HepG2 (cell line): ENCODE results near the gene ACSF3. TPM values are rescaled to one million over a fixed set of nuclear protein-coding genes. Genes with fewer than 3 reads are reported as not detected.
A peak's percentile ranks its signal among the peaks of the same experiment; 100 is the strongest.

Experiments used
- ATF7-NPFF ChIP-seq: sonication (generic); formaldehyde crosslinking; IDR thresholded peaks from 2 replicates; pipeline ENCODE4 v1.8.1; 2023; ENCODE audit warnings: mild to moderate bottlenecking, low read depth, missing genetic modification reagents, moderate library complexity
- GATAD2A ChIP-seq: IDR thresholded peaks from 2 replicates; pipeline ENCODE4 v1.6.1; 2016
- KDM5B ChIP-seq: sonication (generic); formaldehyde crosslinking; IDR thresholded peaks from 2 replicates; pipeline ENCODE4 v1.4.0; 2020; ENCODE audit warnings: missing genetic modification reagents, mild to moderate bottlenecking, borderline replicate concordance
- LBX2 ChIP-seq: sonication (generic); formaldehyde crosslinking; IDR thresholded peaks from 2 replicates; pipeline ENCODE4 v1.5.0; 2020; ENCODE audit warnings: missing genetic modification reagents, mild to moderate bottlenecking, borderline replicate concordance
- MAFF ChIP-seq: IDR thresholded peaks from 2 replicates; pipeline ENCODE4 v1.6.1; 2011; ENCODE audit warnings: low read depth, low read length, improper control_type of control experiment
- NR2F6 ChIP-seq, 2 experiments: IDR thresholded peaks; 2 replicates each; pipeline ENCODE4 v1.6.1; 2016; ENCODE audit warnings: antibody characterized with exemption in 1 of 2, mild to moderate bottlenecking in 1 of 2
- PTBP1 ChIP-seq: fragments of 200-400 bp; formaldehyde crosslinking; IDR thresholded peaks from 2 replicates; pipeline ENCODE4 v1.6.1; 2018; ENCODE audit warnings: low read length, low read depth; ENCODE audit not compliant: poor library complexity, severe bottlenecking
- RXRB ChIP-seq: IDR thresholded peaks from 2 replicates; pipeline ENCODE4 v1.6.1; 2016; ENCODE audit warnings: borderline replicate concordance, missing genetic modification reagents, missing compliant biosample characterization
- SIN3A ChIP-seq: IDR thresholded peaks from 2 replicates; pipeline ENCODE4 v1.6.1; 2011; ENCODE audit warnings: low read depth, mild to moderate bottlenecking, control low read depth, low read length, borderline replicate concordance
- SNRNP70 ChIP-seq: fragments of 200-400 bp; formaldehyde crosslinking; IDR thresholded peaks from 2 replicates; pipeline ENCODE4 v1.6.1; 2017; ENCODE audit warnings: mild to moderate bottlenecking, low read depth, low read length, moderate library complexity
- SRF ChIP-seq: IDR thresholded peaks from 2 replicates; pipeline ENCODE4 v1.6.1; 2011; ENCODE audit warnings: mild to moderate bottlenecking, low read depth, low read length, moderate library complexity
- TEAD3 ChIP-seq: optimal IDR thresholded peaks from 2 replicates; pipeline ENCODE3; 2016; ENCODE audit warnings: borderline replicate concordance
- TOE1 ChIP-seq: sonication (generic); formaldehyde crosslinking; IDR thresholded peaks from 2 replicates; pipeline ENCODE4 v1.4.0; 2020; ENCODE audit warnings: mild to moderate bottlenecking, missing genetic modification reagents
- ZBTB20 ChIP-seq: sonication (generic); formaldehyde crosslinking; IDR thresholded peaks from 2 replicates; pipeline ENCODE4 v1.8.1; 2023; ENCODE audit warnings: missing genetic modification reagents, low read depth, mild to moderate bottlenecking, borderline replicate concordance
- ZMYM2 ChIP-seq: sonication (generic); formaldehyde crosslinking; IDR thresholded peaks from 2 replicates; pipeline ENCODE4 v1.8.0; 2022; ENCODE audit warnings: mild to moderate bottlenecking, missing genetic modification reagents
- ZNF20 ChIP-seq: sonication (generic); formaldehyde crosslinking; IDR thresholded peaks from 2 replicates; pipeline ENCODE4 v1.4.0; 2020; ENCODE audit warnings: mild to moderate bottlenecking, moderate library complexity, missing genetic modification reagents
- ZNF251 ChIP-seq: sonication (generic); formaldehyde crosslinking; IDR thresholded peaks from 2 replicates; pipeline ENCODE4 v1.9.0; 2021; ENCODE audit warnings: mild to moderate bottlenecking, missing genetic modification reagents
- ZNF260 ChIP-seq: sonication (generic); formaldehyde crosslinking; IDR thresholded peaks from 2 replicates; pipeline ENCODE4 v1.4.0; 2020; ENCODE audit warnings: missing genetic modification reagents, low read depth, mild to moderate bottlenecking, borderline replicate concordance
- ZNF263 ChIP-seq: sonication (generic); formaldehyde crosslinking; IDR thresholded peaks from 2 replicates; pipeline ENCODE4 v1.4.0; 2020; ENCODE audit warnings: missing genetic modification reagents
- ZNF276 ChIP-seq: sonication (generic); formaldehyde crosslinking; IDR thresholded peaks from 2 replicates; pipeline ENCODE4 v1.4.0; 2020; ENCODE audit warnings: mild to moderate bottlenecking, low read depth, missing genetic modification reagents
- ZNF574 ChIP-seq: sonication (generic); formaldehyde crosslinking; IDR thresholded peaks from 2 replicates; pipeline ENCODE4 v1.4.0; 2020; ENCODE audit warnings: missing genetic modification reagents
- ZNF652 ChIP-seq: IDR thresholded peaks from 2 replicates; pipeline ENCODE4 v1.6.1; 2016; ENCODE audit warnings: low read depth, borderline replicate concordance
- ZNF747 ChIP-seq: sonication (generic); formaldehyde crosslinking; IDR thresholded peaks from 2 replicates; pipeline ENCODE4 v1.8.1; 2023; ENCODE audit warnings: missing genetic modification reagents, mild to moderate bottlenecking, borderline replicate concordance
- ZSCAN29 ChIP-seq: sonication (generic); formaldehyde crosslinking; conservative IDR thresholded peaks from 2 replicates; pipeline ENCODE4 v1.4.0; 2020; ENCODE audit warnings: mild to moderate bottlenecking, missing genetic modification reagents
- polyA plus RNA-seq, 8 experiments: library from polyadenylated mRNA; depleted of rRNA in 3 of 8; stranded (reverse) in 7 of 8; unstranded in 1 of 8; fragments of >200 nt; fragmentation: Illumina TruSeq in 4 of 8; extraction: Trizol in 4 of 8; gene quantifications; 2 replicates each; pipeline versions ENCODE4 v1.2.1 to v1.2.3, GENCODE V29; 2011 to 2016; ENCODE audit warnings: low read depth in 4 of 8, missing spikeins in 1 of 8, mixed read lengths in 1 of 8; ENCODE audit not compliant: insufficient read depth in 1 of 8
- total RNA-seq, 5 experiments: library from RNA; depleted of rRNA; stranded (reverse); fragments of >200 nt; fragmentation: Illumina TruSeq; extraction: Trizol; gene quantifications; 2 replicates each; pipeline ENCODE4 v1.2.3, GENCODE V29; 2016; ENCODE audit warnings: low read depth in 1 of 5

ACSF3 gene
- total and polyA plus RNA-seq, 2 of the 13 experiments (the other 11 are each of a cell fraction or from before 2014, with no cell fraction given), result 14.9 to 30.6 TPM

- TF ChIP-seq ZNF574 (CRISPR knock-in tag) (peak; percentile 49; the same call in 1 of the 2 replicates), ZMYM2 (CRISPR knock-in tag) (no peak), ZNF263 (CRISPR knock-in tag) (no peak), GATAD2A (CRISPR knock-in tag) (0 out of 2 replicates have a peak, but pooled peaks have one; percentile 30), ZNF260 (CRISPR knock-in tag) (no peak), KDM5B (CRISPR knock-in tag) (peak; percentile 96), ZSCAN29 (CRISPR knock-in tag) (no peak), LBX2 (CRISPR knock-in tag) (peak; percentile 95; the same call in 1 of the 2 replicates), ZNF747 (peak; percentile 71), ZNF251 (CRISPR knock-in tag) (no peak), ZNF276 (peak; percentile 56; the same call in 1 of the 2 replicates), RXRB (CRISPR knock-in tag) (0 out of 2 replicates have a peak, but pooled peaks have one; percentile 19), ZNF20 (CRISPR knock-in tag) (0 out of 2 replicates have a peak, but pooled peaks have one; percentile 77), TOE1 (CRISPR knock-in tag) (no peak), ATF7-NPFF (CRISPR knock-in tag) (no peak; the same call in 1 of the 2 replicates), TEAD3 (peak; percentile 55), PTBP1 (no peak), SRF (no peak), ZBTB20 (CRISPR knock-in tag) (0 out of 2 replicates have a peak, but pooled peaks have one; percentile 25), SNRNP70 (no peak), SIN3A (no peak), ZNF652 (CRISPR knock-in tag) (no peak), NR2F6 (IDR thresholded peaks at IDR 0.05) (no peak), NR2F6 (CRISPR knock-in tag; IDR thresholded peaks at IDR 0.05) (no peak), MAFF (no peak)
Observed at GRCh38 chr16:89090182-89090630, 3.4 kb upstream of the ACSF3 start (continued).
